HepG2 (cell line): ENCODE data around the gene ZBP1. TPM values are rescaled to one million over a fixed set of nuclear protein-coding genes. Genes with fewer than 3 reads are reported as not detected.
A peak's percentile ranks its signal among the peaks of the same experiment; 100 is the strongest.

Source experiments
- ARNT ChIP-seq: fragments of 450-650 bp; IDR thresholded peaks from 2 replicates; pipeline ENCODE4 v1.6.1; 2017
- FOXA1 ChIP-seq, 2 experiments: fragments of 450-650 bp in 1 of 2; sonication (generic) in 1 of 2; formaldehyde crosslinking in 1 of 2; IDR thresholded peaks; 2 replicates each; pipeline versions ENCODE4 v1.4.0 to v1.6.1; 2016 to 2020; ENCODE audit warnings: missing genetic modification reagents in 1 of 2
- FOXM1 ChIP-seq: sonication (generic); formaldehyde crosslinking; IDR thresholded peaks from 2 replicates; pipeline ENCODE4 v1.5.0; 2020; ENCODE audit warnings: missing genetic modification reagents
- GZF1 ChIP-seq: sonication (generic); formaldehyde crosslinking; IDR thresholded peaks from 2 replicates; pipeline ENCODE4 v1.5.1; 2020; ENCODE audit warnings: mild to moderate bottlenecking, missing genetic modification reagents
- JARID2 ChIP-seq: sonication (generic); formaldehyde crosslinking; IDR thresholded peaks from 2 replicates; pipeline ENCODE4 v1.8.1; 2023; ENCODE audit warnings: missing genetic modification reagents, inconsistent platforms; ENCODE audit not compliant: insufficient replicate concordance
- MAZ ChIP-seq, 2 experiments: sonication (generic) in 1 of 2; formaldehyde crosslinking in 1 of 2; IDR thresholded peaks; 2 replicates each; pipeline versions ENCODE4 v1.5.0 to v1.6.1; 2012 to 2020; ENCODE audit warnings: low read depth in 2 of 2, mild to moderate bottlenecking in 2 of 2, borderline replicate concordance in 1 of 2, improper control_type of control experiment in 1 of 2, low read length in 1 of 2, missing genetic modification reagents in 1 of 2, moderate library complexity in 1 of 2
- MED1 ChIP-seq: sonication (generic); formaldehyde crosslinking; IDR thresholded peaks from 2 replicates; pipeline ENCODE4 v1.4.0; 2020; ENCODE audit warnings: missing genetic modification reagents
- MYC ChIP-seq: sonication (generic); formaldehyde crosslinking; IDR thresholded peaks from 2 replicates; pipeline ENCODE4 v1.9.0; 2021; ENCODE audit warnings: missing genetic modification reagents, borderline replicate concordance
- REPIN1 ChIP-seq: sonication (generic); formaldehyde crosslinking; IDR thresholded peaks from 2 replicates; pipeline ENCODE4 v1.8.0; 2022; ENCODE audit warnings: missing genetic modification reagents, low read depth, mild to moderate bottlenecking, borderline replicate concordance
- SAP130 ChIP-seq: IDR thresholded peaks from 2 replicates; pipeline ENCODE4 v1.6.1; 2016; ENCODE audit warnings: low read depth
- ZBTB40 ChIP-seq, 2 experiments: fragments of 450-650 bp in 1 of 2; sonication (generic) in 1 of 2; formaldehyde crosslinking in 1 of 2; IDR thresholded peaks; 2 replicates each; pipeline versions ENCODE4 v1.6.1 to v1.8.0; 2016 to 2022; ENCODE audit warnings: antibody characterized with exemption in 1 of 2, mild to moderate bottlenecking in 1 of 2, missing genetic modification reagents in 1 of 2
- ZNF333 ChIP-seq: sonication (generic); formaldehyde crosslinking; IDR thresholded peaks from 2 replicates; pipeline ENCODE4 v1.4.0; 2020; ENCODE audit warnings: mild to moderate bottlenecking, missing genetic modification reagents, borderline replicate concordance
- ZNF33A ChIP-seq: sonication (generic); formaldehyde crosslinking; IDR thresholded peaks from 2 replicates; pipeline ENCODE4 v1.5.1; 2020; ENCODE audit warnings: missing genetic modification reagents, mild to moderate bottlenecking, moderate library complexity, borderline replicate concordance
- ZNF609 ChIP-seq: sonication (generic); formaldehyde crosslinking; IDR thresholded peaks from 2 replicates; pipeline ENCODE4 v1.4.0; 2020; ENCODE audit warnings: mild to moderate bottlenecking, missing genetic modification reagents, borderline replicate concordance
- polyA plus RNA-seq, 8 experiments: library from polyadenylated mRNA; depleted of rRNA in 3 of 8; stranded (reverse) in 7 of 8; unstranded in 1 of 8; fragments of >200 nt; fragmentation: Illumina TruSeq in 4 of 8; extraction: Trizol in 4 of 8; gene quantifications; 2 replicates each; pipeline versions ENCODE4 v1.2.1 to v1.2.3, GENCODE V29; 2011 to 2016; ENCODE audit warnings: low read depth in 4 of 8, missing spikeins in 1 of 8, mixed read lengths in 1 of 8; ENCODE audit not compliant: insufficient read depth in 1 of 8
- total RNA-seq, 5 experiments: library from RNA; depleted of rRNA; stranded (reverse); fragments of >200 nt; fragmentation: Illumina TruSeq; extraction: Trizol; gene quantifications; 2 replicates each; pipeline ENCODE4 v1.2.3, GENCODE V29; 2016; ENCODE audit warnings: low read depth in 1 of 5

Gene ZBP1
- total and polyA plus RNA-seq, 2 of the 13 experiments (the other 11 are each of a cell fraction or from before 2014, with no cell fraction given) = not detected

DNA sequence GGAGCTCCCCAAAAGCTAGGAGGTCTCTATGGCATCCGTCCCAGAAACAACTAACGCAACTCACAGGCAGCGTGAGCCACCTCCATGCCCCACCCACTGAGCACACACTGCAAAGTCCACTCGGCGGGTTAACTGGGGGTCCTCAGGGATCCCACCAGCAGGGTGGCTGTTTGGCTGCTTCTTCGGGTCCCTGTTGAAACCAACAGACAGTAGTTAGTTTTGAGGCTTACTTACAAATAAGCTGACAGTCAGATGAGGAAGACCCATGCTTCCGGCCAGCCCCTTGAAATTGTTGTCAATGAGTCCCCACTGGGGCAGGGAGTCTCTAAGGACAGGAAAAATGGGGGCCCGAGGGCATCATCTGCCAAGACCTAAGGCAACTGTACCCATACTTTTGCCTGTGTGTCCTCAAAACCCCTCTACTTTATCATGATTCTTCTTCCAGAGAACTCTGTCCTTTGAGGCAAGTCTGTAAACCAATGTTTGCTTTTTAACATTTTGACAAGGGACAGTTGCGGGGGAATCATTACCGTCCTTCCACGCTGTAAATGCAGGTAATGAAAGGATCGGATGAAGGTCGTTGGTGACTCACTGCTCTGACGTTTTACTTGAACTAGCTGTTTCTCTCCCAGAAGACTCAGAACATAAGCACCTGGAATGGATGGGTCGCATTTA is 61.5 kb downstream of the ZBP1 start (continued):
- TF ChIP-seq MYC (CRISPR knock-in tag) = peak; percentile 20; the same call in 1 of the 2 replicates
- no peak for TF ChIP-seq FOXM1
- no peak for TF ChIP-seq JARID2
- 0 out of 2 replicates have a peak, but pooled peaks have one; percentile 43 for TF ChIP-seq GZF1
- no peak for TF ChIP-seq ARNT
- no peak for TF ChIP-seq ZBTB40 (IDR thresholded peaks at IDR 0.05)
- TF ChIP-seq ZBTB40 (CRISPR knock-in tag; IDR thresholded peaks at IDR 0.05) = no peak; the same call in 1 of the 2 replicates
- 0 out of 2 replicates have a peak, but pooled peaks have one; percentile 34 for TF ChIP-seq ZNF609 (CRISPR knock-in tag)
- TF ChIP-seq ZNF333 (CRISPR knock-in tag) = no peak
- no peak for TF ChIP-seq MAZ (IDR thresholded peaks at IDR 0.05; ENCODE audit: borderline replicate concordance, low read depth, low read length)
- peak; percentile 57 for TF ChIP-seq MAZ (CRISPR knock-in tag; IDR thresholded peaks at IDR 0.05; ENCODE audit: low read depth)
- no peak for TF ChIP-seq ZNF33A (CRISPR knock-in tag)
- no peak for TF ChIP-seq FOXA1 (IDR thresholded peaks at IDR 0.05)
- TF ChIP-seq FOXA1 (CRISPR knock-in tag; IDR thresholded peaks at IDR 0.05) = no peak
- TF ChIP-seq REPIN1 (CRISPR knock-in tag) = 0 out of 2 replicates have a peak, but pooled peaks have one; percentile 64
- TF ChIP-seq MED1 (CRISPR knock-in tag) = peak; percentile 68; the same call in 1 of the 2 replicates
- TF ChIP-seq SAP130 (CRISPR knock-in tag) = peak; percentile 61
